Common myeloid progenitor, CD34-positive (primary cell): ENCODE data around the gene LIN52.

Experiments used
- CTCF ChIA-PET: fragments of 350-600 bp; sonication (Branson Sonifier 250); formaldehyde crosslinking; loops from one replicate; lab custom pipeline; 2021; ENCODE audit warnings: antibody characterized with exemption; lab: Charles Lee
- POLR2A ChIA-PET: fragments of 350-600 bp; sonication (Branson Sonifier 250); formaldehyde crosslinking; loops from one replicate; lab custom pipeline; 2021; ENCODE audit warnings: antibody characterized with exemption; lab: Charles Lee
- DNase-seq, 3 donors: peaks; one replicate each; pipeline versions ENCODE4 v3.0.0 to v3.0.0-alpha.2; 2013
- H3K27ac ChIP-seq, 2 experiments: 1 replicate in 1 of 2; 2 replicates in 1 of 2; pipeline ENCODE4 v1.7.0; 2013; ENCODE audit warnings: inconsistent platforms in 2 of 2, low read length in 2 of 2, mild to moderate bottlenecking in 2 of 2, low read depth in 1 of 2, moderate library complexity in 1 of 2; ENCODE audit not compliant: severe bottlenecking in 2 of 2, insufficient read depth in 1 of 2, poor library complexity in 1 of 2
- H3K27me3 ChIP-seq, 5 experiments: replicated peaks in 2 of 5; 1 replicate in 3 of 5; 2 replicates in 2 of 5; pipeline versions ENCODE4 v1.6.1 to v1.7.0; 2013; ENCODE audit warnings: low read length in 4 of 5, mild to moderate bottlenecking in 2 of 5, moderate library complexity in 2 of 5, inconsistent platforms in 1 of 5; ENCODE audit not compliant: insufficient read depth in 5 of 5, control insufficient read depth in 4 of 5
- H3K36me3 ChIP-seq, 4 experiments: 1 replicate in 2 of 4; 2 replicates in 2 of 4; pipeline versions ENCODE4 v1.6.1 to v1.7.0; 2013; ENCODE audit warnings: low read length in 3 of 4, control low read depth in 1 of 4, mild to moderate bottlenecking in 1 of 4; ENCODE audit not compliant: control insufficient read depth in 4 of 4, insufficient read depth in 4 of 4
- H3K4me1 ChIP-seq, 4 experiments: 1 replicate in 3 of 4; 2 replicates in 1 of 4; pipeline versions ENCODE4 v1.6.1 to v1.7.1; 2013; ENCODE audit warnings: low read length in 3 of 4, mild to moderate bottlenecking in 3 of 4, control low read depth in 1 of 4, inconsistent platforms in 1 of 4, moderate library complexity in 1 of 4; ENCODE audit not compliant: control insufficient read depth in 4 of 4, insufficient read depth in 4 of 4; ENCODE audit errors: control extremely low read depth in 1 of 4
- H3K4me3 ChIP-seq, 7 experiments: 1 replicate in 4 of 7; 2 replicates in 3 of 7; pipeline versions ENCODE4 v1.5.1 to v1.7.0; 2013; ENCODE audit warnings: mild to moderate bottlenecking in 7 of 7, low read length in 6 of 7, moderate library complexity in 6 of 7, inconsistent platforms in 2 of 7, low read depth in 2 of 7, control low read depth in 1 of 7; ENCODE audit not compliant: insufficient read depth in 4 of 7, control insufficient read depth in 1 of 7; ENCODE audit errors: extremely low read depth in 1 of 7
- H3K9me3 ChIP-seq, 5 experiments: 1 replicate in 4 of 5; 2 replicates in 1 of 5; pipeline versions ENCODE4 v1.6.1 to v1.7.1; 2013; ENCODE audit warnings: low read length in 4 of 5, mild to moderate bottlenecking in 2 of 5, inconsistent platforms in 1 of 5, low read depth in 1 of 5, moderate library complexity in 1 of 5; ENCODE audit not compliant: control insufficient read depth in 4 of 5, insufficient read depth in 2 of 5; ENCODE audit errors: control extremely low read depth in 1 of 5
- WGBS: methylation state at CpG from one replicate; pipeline ENCODE4 v1.1.5; 2013; ENCODE audit not compliant: insufficient coverage; 5-methylcytosine and 5-hydroxymethylcytosine counted together

LIN52 gene

GRCh38 chr14:74238974-74239847, 154.5 kb downstream of the LIN52 start, which contains the start of gene VSX2:
TSS of gene VSX2 (plus strand) at chr14:74239449. CDS start at chr14:74239562, 113 bp downstream.
- 11% methylated on average over 20 of the region's 40 CpGs for WGBS
- ChIA-PET CTCF (interaction anchor here (0.6 to 0.8 kb wide), 4 partner anchors 10 to 101 kb away, joined by 3 read pairs; no protein-coding TSS in a partner anchor), POLR2A (no interaction called here)
- Histone ChIP-seq H3K9me3 (peaks cover 0 to 2% (median 0%) of the 10 kb centered on the region in 5 experiments), H3K36me3 (no peaks in the 10 kb centered on the region), H3K27me3 (peaks cover 10 to 93% (median 53%) of the 10 kb centered on the region in 5 experiments), H3K4me1 (peaks cover 0 to 22% (median 17%) of the 10 kb centered on the region in 4 experiments), H3K4me3 (peak within 1 kb of the TSS in 2 of 7 experiments; percentile 40 to 57), H3K27ac (no peak within 1 kb of the TSS)
- no peak for DNase-seq

GRCh38 chr14:74239848-74240793, 155.4 kb downstream of the LIN52 start:
- peaks cover 10 to 95% (median 53%) of the 10 kb centered on the region in 5 experiments for H3K27me3 ChIP-seq
- DNase-seq: peak in 2 of 3 donors; percentile 40 to 48
- H3K36me3 ChIP-seq: no peaks in the 10 kb centered on the region
- 4% methylated on average over 85 of the region's 94 CpGs for WGBS
- peaks cover 0 to 2% (median 0%) of the 10 kb centered on the region in 5 experiments for H3K9me3 ChIP-seq
- ChIA-PET POLR2A (no interaction called here), CTCF (interaction anchor here (0.6 to 0.8 kb wide), 2 partner anchors 10 to 129 kb away, joined by 4 to 5 read pairs; no protein-coding TSS in a partner anchor)
- H3K4me1 ChIP-seq: peaks cover 0 to 22% (median 17%) of the 10 kb centered on the region in 4 experiments
- H3K27ac ChIP-seq: no peak overlapping the region
- peak overlapping the region in 4 of 7 experiments; percentile 34 to 57 (median 41) for H3K4me3 ChIP-seq

GRCh38 chr14:74240794-74241651, 156.3 kb downstream of the LIN52 start:
- H3K27ac ChIP-seq: no peak overlapping the region
- under 1% methylated on average over 71 of the region's 80 CpGs for WGBS
- DNase-seq: peak in 2 of 3 donors; percentile 37 to 48
- peaks cover 0 to 22% (median 17%) of the 10 kb centered on the region in 4 experiments for H3K4me1 ChIP-seq
- no peaks in the 10 kb centered on the region for H3K36me3 ChIP-seq
- peak overlapping the region in 4 of 7 experiments; percentile 34 to 57 (median 47) for H3K4me3 ChIP-seq
- ChIA-PET POLR2A (interaction anchor here (0.6 kb wide), 1 partner anchor 9 kb away, joined by 3 read pairs; no protein-coding TSS in a partner anchor), CTCF (interaction anchor here (0.6 to 1.2 kb wide), 4 partner anchors 10 to 130 kb away, joined by 3 to 5 read pairs (median 4); no protein-coding TSS in a partner anchor)
- H3K9me3 ChIP-seq: peaks cover 0 to 2% (median 0%) of the 10 kb centered on the region in 5 experiments
- H3K27me3 ChIP-seq: peaks cover 10 to 98% (median 52%) of the 10 kb centered on the region in 5 experiments

- Histone ChIP-seq H3K27me3 (peaks cover 10 to 98% (median 52%) of the 10 kb centered on the region in 5 experiments), H3K36me3 (no peaks in the 10 kb centered on the region), H3K4me3 (peak overlapping the region in 1 of 7 experiments; percentile 28), H3K27ac (no peak overlapping the region), H3K9me3 (no peaks in the 10 kb centered on the region), H3K4me1 (peaks cover 0 to 22% (median 17%) of the 10 kb centered on the region in 4 experiments)
- WGBS: 2% methylated on average over 10 of the region's 14 CpGs
- DNase-seq: no peak
- POLR2A ChIA-PET: interaction anchor here (0.6 kb wide), 1 partner anchor 10 kb away, joined by 3 read pairs; no protein-coding TSS in a partner anchor
- CTCF ChIA-PET: interaction anchor here (1.1 to 1.2 kb wide), 2 partner anchors 10 to 11 kb away, joined by 3 to 4 read pairs; no protein-coding TSS in a partner anchor
Observed at GRCh38 chr14:74241652-74242017, 156.9 kb downstream of the LIN52 start.

GRCh38 chr14:74242021-74242779, 157.4 kb downstream of the LIN52 start:
- 12% methylated on average over 18 of the region's 28 CpGs for WGBS
- H3K4me3 ChIP-seq: no peak overlapping the region
- CTCF ChIA-PET: interaction anchor here (1.1 to 1.2 kb wide), 2 partner anchors 9 to 11 kb away, joined by 3 to 4 read pairs; no protein-coding TSS in a partner anchor
- no peaks in the 10 kb centered on the region for H3K9me3 ChIP-seq
- POLR2A ChIA-PET: no interaction called here
- no peaks in the 10 kb centered on the region for H3K36me3 ChIP-seq
- DNase-seq: peak in 2 of 3 donors; percentile 14 to 31
- peaks cover 0 to 22% (median 17%) of the 10 kb centered on the region in 4 experiments for H3K4me1 ChIP-seq
- no peak overlapping the region for H3K27ac ChIP-seq
- H3K27me3 ChIP-seq: peaks cover 7 to 96% (median 51%) of the 10 kb centered on the region in 5 experiments
